SK-N-SH (cell line): Measurements from ENCODE around the gene BIRC5. TPM values are rescaled to one million over a fixed set of nuclear protein-coding genes. Genes with fewer than 3 reads are reported as not detected.

ENCODE experiments used
- CTCF ChIA-PET: fragments of 300-600, 350-600 bp; formaldehyde crosslinking; extraction: SDS; loops from one replicate; lab custom pipeline; 2021; lab: Yijun Ruan, JAX
- POLR2A ChIA-PET: fragments of 350-600 bp; sonication (Branson Sonifier 250); formaldehyde crosslinking; extraction: SDS; loops from one replicate; lab custom pipeline; 2020; ENCODE audit warnings: antibody characterized with exemption, inconsistent platforms; lab: Yijun Ruan, JAX
- DNase-seq: peaks from one replicate; pipeline ENCODE4 v3.0.0; 2012
- H2AFZ ChIP-seq: fragments of 200-600 bp; sonication (generic); 2 replicates; pipeline ENCODE4 v1.8.1; 2016; ENCODE audit warnings: antibody characterized with exemption, mild to moderate bottlenecking, low read depth
- H3F3A ChIP-seq: fragments of 200-600 bp; sonication (generic); replicated peaks from 2 replicates; pipeline ENCODE3; 2016; ENCODE audit warnings: antibody characterized with exemption, mild to moderate bottlenecking; ENCODE audit not compliant: insufficient read depth
- H3K27ac ChIP-seq, 2 experiments: fragments of 200-500 bp in 1 of 2; fragments of 200-600 bp in 1 of 2; sonication (Bioruptor generic) in 1 of 2; sonication (generic), shearing (Covaris generic) in 1 of 2; 2 replicates each; pipeline versions ENCODE4 v1.5.1 to v1.6.1; 2014 to 2016; ENCODE audit warnings: low read depth in 2 of 2, inconsistent platforms in 1 of 2, low read length in 1 of 2, mild to moderate bottlenecking in 1 of 2, mixed read lengths in 1 of 2
- H3K27me3 ChIP-seq: fragments of 200-600 bp; sonication (generic), shearing (Covaris generic); 2 replicates; pipeline ENCODE4 v1.6.1; 2016; ENCODE audit warnings: mixed run types; ENCODE audit not compliant: insufficient read depth
- H3K36me3 ChIP-seq, 2 experiments: fragments of 200-500 bp in 1 of 2; fragments of 200-600 bp in 1 of 2; sonication (Bioruptor generic) in 1 of 2; sonication (generic) in 1 of 2; replicated peaks in 1 of 2; 2 replicates each; pipeline versions ENCODE3 to v1.5.1; 2014 to 2016; ENCODE audit warnings: low read length in 1 of 2, mild to moderate bottlenecking in 1 of 2; ENCODE audit not compliant: insufficient read depth in 2 of 2, control insufficient read depth in 1 of 2
- H3K4me1 ChIP-seq, 2 experiments: fragments of 200-500 bp in 1 of 2; fragments of 200-600 bp in 1 of 2; sonication (Bioruptor generic) in 1 of 2; sonication (generic), shearing (Covaris generic) in 1 of 2; 2 replicates each; pipeline versions ENCODE4 v1.5.1 to v1.6.1; 2014 to 2016; ENCODE audit warnings: low read depth in 1 of 2, low read length in 1 of 2, mixed run types in 1 of 2; ENCODE audit not compliant: insufficient read depth in 2 of 2, control insufficient read depth in 1 of 2
- H3K4me2 ChIP-seq: fragments of 200-600 bp; sonication (generic), shearing (Covaris generic); 2 replicates; pipeline ENCODE4 v1.6.1; 2017; ENCODE audit warnings: mixed run types
- H3K4me3 ChIP-seq, 2 experiments: fragments of 200-500 bp in 1 of 2; fragments of 200-600 bp in 1 of 2; sonication (Bioruptor generic) in 1 of 2; sonication (generic), shearing (Covaris generic) in 1 of 2; 2 replicates each; pipeline versions ENCODE4 v1.5.1 to v1.8.1; 2014 to 2016; ENCODE audit warnings: low read depth in 2 of 2, inconsistent platforms in 1 of 2, low read length in 1 of 2, mild to moderate bottlenecking in 1 of 2, mixed read lengths in 1 of 2, moderate library complexity in 1 of 2
- H3K79me2 ChIP-seq: fragments of 200-600 bp; sonication (generic); 2 replicates; pipeline ENCODE4 v1.8.1; 2017; ENCODE audit warnings: mild to moderate bottlenecking; ENCODE audit not compliant: insufficient read depth
- H3K9ac ChIP-seq: fragments of 200-600 bp; sonication (generic); 2 replicates; pipeline ENCODE4 v1.6.1; 2017; ENCODE audit warnings: mixed run types
- H3K9me2 ChIP-seq: fragments of 200-600 bp; sonication (generic); 2 replicates; pipeline ENCODE4 v1.6.1; 2017; ENCODE audit warnings: mixed run types
- H3K9me3 ChIP-seq: fragments of 200-600 bp; sonication (generic); 2 replicates; pipeline ENCODE4 v1.6.1; 2017; ENCODE audit warnings: mixed run types, mild to moderate bottlenecking, moderate library complexity
- H4K20me1 ChIP-seq: fragments of 200-600 bp; sonication (generic); 2 replicates; pipeline ENCODE4 v1.6.1; 2017; ENCODE audit warnings: mild to moderate bottlenecking, mixed run types; ENCODE audit not compliant: insufficient read depth
- CTCF ChIP-seq: fragments of 200-600 bp; sonication (generic); IDR thresholded peaks from 2 replicates; pipeline ENCODE4 v1.6.1; 2017; ENCODE audit warnings: antibody characterized with exemption, mild to moderate bottlenecking, moderate library complexity
- ELF1 ChIP-seq: IDR thresholded peaks from 2 replicates; pipeline ENCODE4 v1.4.0; 2012
- EP300 ChIP-seq, 2 experiments: IDR thresholded peaks; 2 replicates each; pipeline versions ENCODE4 v1.4.0 to v1.6.1; 2012; ENCODE audit warnings: borderline replicate concordance in 1 of 2, low read depth in 1 of 2, low read length in 1 of 2
- EZH2phosphoT487 ChIP-seq: fragments of 200-600 bp; sonication (generic); IDR thresholded peaks from 2 replicates; pipeline ENCODE4 v1.6.1; 2017; ENCODE audit warnings: low read depth, mixed run types, mild to moderate bottlenecking, antibody characterized with exemption, moderate library complexity, borderline replicate concordance
- FOXJ3 ChIP-seq: sonication (generic); formaldehyde crosslinking; IDR thresholded peaks from 2 replicates; pipeline ENCODE4 v1.5.1; 2020; ENCODE audit warnings: mild to moderate bottlenecking, missing genetic modification reagents
- FOXM1 ChIP-seq: IDR thresholded peaks from 2 replicates; pipeline ENCODE4 v1.4.0; 2012; ENCODE audit warnings: low read depth, mild to moderate bottlenecking
- GABPA ChIP-seq: IDR thresholded peaks from 2 replicates; pipeline ENCODE4 v1.4.0; 2012; ENCODE audit warnings: low read depth, mild to moderate bottlenecking
- JUND ChIP-seq: IDR thresholded peaks from 2 replicates; pipeline ENCODE4 v1.4.0; 2012
- MAX ChIP-seq: IDR thresholded peaks from 2 replicates; pipeline ENCODE4 v1.4.0; 2012; ENCODE audit warnings: low read depth
- MEF2A ChIP-seq: IDR thresholded peaks from 2 replicates; pipeline ENCODE4 v1.4.0; 2012; ENCODE audit warnings: low read depth, borderline replicate concordance
- MXI1 ChIP-seq: IDR thresholded peaks from 2 replicates; pipeline ENCODE4 v1.6.1; 2012; ENCODE audit warnings: mild to moderate bottlenecking, low read depth, low read length, improper control_type of control experiment
- NFIC ChIP-seq: IDR thresholded peaks from 2 replicates; pipeline ENCODE4 v1.4.0; 2012; ENCODE audit warnings: borderline replicate concordance
- POLR2AphosphoS5 ChIP-seq: IDR thresholded peaks from 2 replicates; pipeline ENCODE4 v1.6.1; 2012; ENCODE audit warnings: low read depth, low read length
- RAD21 ChIP-seq: IDR thresholded peaks from 2 replicates; pipeline ENCODE4 v1.6.1; 2012; ENCODE audit warnings: mild to moderate bottlenecking, low read length
- RCOR1 ChIP-seq: fragments of 150-350 bp; IDR thresholded peaks from 2 replicates; pipeline ENCODE4 v1.6.1; 2017; ENCODE audit warnings: antibody characterized with exemption, low read length
- RFX5 ChIP-seq: IDR thresholded peaks from 2 replicates; pipeline ENCODE4 v1.6.1; 2012; ENCODE audit warnings: mild to moderate bottlenecking, improper control_type of control experiment, low read length
- RXRA ChIP-seq: IDR thresholded peaks from 2 replicates; pipeline ENCODE4 v1.4.0; 2012; ENCODE audit warnings: low read depth, mild to moderate bottlenecking, borderline replicate concordance
- TCF12 ChIP-seq: IDR thresholded peaks from 2 replicates; pipeline ENCODE4 v1.4.0; 2012
- TEAD4 ChIP-seq: IDR thresholded peaks from 2 replicates; pipeline ENCODE4 v1.4.0; 2012; ENCODE audit warnings: mild to moderate bottlenecking, borderline replicate concordance; ENCODE audit not compliant: insufficient read depth
- USF2 ChIP-seq: fragments of 150-350 bp; IDR thresholded peaks from 2 replicates; pipeline ENCODE4 v1.6.1; 2017; ENCODE audit warnings: antibody characterized with exemption, low read length, low read depth, borderline replicate concordance
- WGBS: methylation state at CpG from one replicate; pipeline ENCODE4 v1.1.6; 2017; ENCODE audit warnings: low lambda C conversion rate; 5-methylcytosine and 5-hydroxymethylcytosine counted together
- polyA plus RNA-seq, 3 experiments: library from polyadenylated mRNA; depleted of rRNA; stranded (reverse); fragments of >200 nt; gene quantifications; 2 replicates each; pipeline ENCODE4 v1.2.3, GENCODE V29; 2012

The BIRC5 gene
- polyA plus RNA-seq, 1 of the 3 experiments (the other 2 are of a cell fraction): 31.4 TPM

GRCh38 chr17:78240012-78240655, 26.1 kb downstream of the BIRC5 start:
- H3K4me2 ChIP-seq: no peak overlapping the region
- no peak overlapping the region for H3K4me3 ChIP-seq
- no peaks in the 10 kb centered on the region for H4K20me1 ChIP-seq
- H3K27ac ChIP-seq: no peak overlapping the region
- H3K9me2 ChIP-seq: no peaks in the 10 kb centered on the region
- ChIA-PET POLR2A (no interaction called here), CTCF (interaction anchor here (0.9 to 3.6 kb wide), 7 partner anchors 11 to 182 kb away, joined by 3 to 50 read pairs (median 4); no protein-coding TSS in a partner anchor)
- DNase-seq: no peak
- H3K36me3 ChIP-seq: no peaks in the 10 kb centered on the region
- no peaks in the 10 kb centered on the region for H3K79me2 ChIP-seq
- no peaks in the 10 kb centered on the region for H3K27me3 ChIP-seq
- H2AFZ ChIP-seq: no peak overlapping the region
- 61% methylated on average over 12 of the region's 12 CpGs for WGBS
- no peaks in the 10 kb centered on the region for H3F3A ChIP-seq
- TF ChIP-seq CTCF: no peak
- TF ChIP-seq RXRA: no peak
- no peak for TF ChIP-seq POLR2AphosphoS5
- TF ChIP-seq FOXJ3: no peak
- TF ChIP-seq EP300 (IDR thresholded peaks at IDR 0.05; ENCODE audit: borderline replicate concordance in 1 of 2, low read depth in 1 of 2, low read length in 1 of 2): no peak
- TF ChIP-seq ELF1: no peak
- TF ChIP-seq MEF2A: no peak
- no peak for TF ChIP-seq NFIC
- no peak for TF ChIP-seq EZH2phosphoT487
- no peak for TF ChIP-seq TEAD4
- TF ChIP-seq MAX: no peak
- no peak for TF ChIP-seq RFX5
- no peak for TF ChIP-seq FOXM1
- no peak for TF ChIP-seq RCOR1
- no peak for TF ChIP-seq RAD21
- no peak for TF ChIP-seq TCF12
- no peak for TF ChIP-seq JUND
- TF ChIP-seq MXI1: no peak
- no peak for TF ChIP-seq USF2
- no peak for TF ChIP-seq GABPA
- no peak overlapping the region for H3K9ac ChIP-seq
- H3K9me3 ChIP-seq: 0 out of 2 replicates have a peak, but pooled peaks cover under 1% of the 10 kb centered on the region
- H3K4me1 ChIP-seq: peaks cover 0 to 27% of the 10 kb centered on the region in 2 experiments; a peak in 1 of 4 replicates
